Measurements from ENCODE around the gene PLXNA4. TPM values are rescaled to one million over a fixed set of nuclear protein-coding genes. Genes with fewer than 3 reads are reported as not detected.

PLXNA4 gene
- total RNA-seq, 4 donors from 2014 or later = 1.1 to 2.8 (median 1.4) TPM

DNA sequence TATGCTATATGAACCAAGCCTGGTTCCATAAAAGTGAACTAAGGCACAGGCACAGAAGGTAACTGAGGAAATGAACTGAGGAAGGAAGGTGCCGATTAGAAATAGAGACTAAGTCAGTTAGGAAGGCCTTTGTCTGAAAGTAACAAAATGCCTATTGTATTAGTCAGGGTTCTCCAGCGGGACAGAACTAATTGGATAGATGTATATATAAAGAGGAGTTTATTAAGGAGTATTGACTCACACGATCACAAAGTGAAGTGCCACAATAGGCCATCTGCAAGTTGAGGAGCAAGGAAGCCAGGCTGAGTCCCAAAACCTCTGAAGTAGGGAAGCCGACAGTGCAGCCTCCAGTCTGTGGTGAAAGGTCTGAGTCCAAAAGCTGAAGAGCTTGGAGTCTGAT, 13.9 kb upstream of the PLXNA4 start:
- H3K36me3 ChIP-seq = no peaks in the 10 kb centered on the region
- no peak overlapping the region for H3K27ac ChIP-seq
- DNase-seq = no peak
- in situ Hi-C loops (cut with MboI; ENCODE audit: low pct_ligation_motif_present in 1 of 4, low pct_unique_long_range_greater_than_20kb in 1 of 4, low sequenced_read_pairs in 3 of 4) = loop anchor here in 2 of 4 donors (25.0 kb wide), 2 partner anchors 653 to 903 kb away; no protein-coding TSS in a partner anchor
- H3K4me3 ChIP-seq = no peak overlapping the region
- H3K4me1 ChIP-seq = no peaks in the 10 kb centered on the region
- WGBS, 2 donors (ENCODE audit: low coverage in 1 of 2) = 70 to 81% methylated on average over 4 of the region's 4 CpGs
- intact Hi-C loops (cut with DNase I; ENCODE audit: low total_unique reads) = no loop called here
- no peaks in the 10 kb centered on the region for H3K9me3 ChIP-seq
- no peak for TF ChIP-seq POLR2A (IDR thresholded peaks at IDR 0.05)
- TF ChIP-seq, protein P1, sequence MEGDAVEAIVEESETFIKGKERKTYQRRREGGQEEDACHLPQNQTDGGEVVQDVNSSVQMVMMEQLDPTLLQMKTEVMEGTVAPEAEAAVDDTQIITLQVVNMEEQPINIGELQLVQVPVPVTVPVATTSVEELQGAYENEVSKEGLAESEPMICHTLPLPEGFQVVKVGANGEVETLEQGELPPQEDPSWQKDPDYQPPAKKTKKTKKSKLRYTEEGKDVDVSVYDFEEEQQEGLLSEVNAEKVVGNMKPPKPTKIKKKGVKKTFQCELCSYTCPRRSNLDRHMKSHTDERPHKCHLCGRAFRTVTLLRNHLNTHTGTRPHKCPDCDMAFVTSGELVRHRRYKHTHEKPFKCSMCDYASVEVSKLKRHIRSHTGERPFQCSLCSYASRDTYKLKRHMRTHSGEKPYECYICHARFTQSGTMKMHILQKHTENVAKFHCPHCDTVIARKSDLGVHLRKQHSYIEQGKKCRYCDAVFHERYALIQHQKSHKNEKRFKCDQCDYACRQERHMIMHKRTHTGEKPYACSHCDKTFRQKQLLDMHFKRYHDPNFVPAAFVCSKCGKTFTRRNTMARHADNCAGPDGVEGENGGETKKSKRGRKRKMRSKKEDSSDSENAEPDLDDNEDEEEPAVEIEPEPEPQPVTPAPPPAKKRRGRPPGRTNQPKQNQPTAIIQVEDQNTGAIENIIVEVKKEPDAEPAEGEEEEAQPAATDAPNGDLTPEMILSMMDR (IDR thresholded peaks at IDR 0.05) = no peak
- TF ChIP-seq POLR2AphosphoS5 (IDR thresholded peaks at IDR 0.05) = no peak
- no peak for TF ChIP-seq EP300 (IDR thresholded peaks at IDR 0.05; ENCODE audit: low read depth)
- no peaks in the 10 kb centered on the region for H3K27me3 ChIP-seq

DNA sequence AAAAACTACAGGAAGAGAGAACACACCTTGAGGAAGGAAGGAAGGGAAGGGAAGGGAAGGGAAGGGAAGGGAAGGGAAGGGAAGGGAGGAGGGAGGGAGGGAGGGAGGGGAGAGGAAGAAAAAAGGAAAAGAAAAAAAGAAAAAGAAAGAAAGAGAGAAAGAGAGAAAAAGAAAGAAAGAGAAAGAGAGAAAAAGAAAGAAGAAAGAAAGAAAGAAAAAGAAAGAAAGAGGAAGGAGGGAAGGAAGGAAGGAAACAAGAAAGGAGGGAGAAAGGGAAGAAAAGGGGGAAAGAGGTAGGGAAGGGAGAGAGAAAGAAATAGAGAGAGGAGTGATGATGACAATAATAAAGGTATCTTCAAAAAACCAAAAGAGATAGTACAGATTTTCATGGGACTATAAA, 12.3 kb upstream of the PLXNA4 start:
- Histone ChIP-seq H3K9me3 (no peaks in the 10 kb centered on the region), H3K27ac (no peak overlapping the region), H3K4me3 (no peak overlapping the region), H3K27me3 (no peaks in the 10 kb centered on the region), H3K36me3 (no peaks in the 10 kb centered on the region), H3K4me1 (no peaks in the 10 kb centered on the region)
- no peak for DNase-seq
- in situ Hi-C loops (cut with MboI; ENCODE audit: low pct_ligation_motif_present in 1 of 4, low pct_unique_long_range_greater_than_20kb in 1 of 4, low sequenced_read_pairs in 3 of 4) = loop anchor here in 3 of 4 donors (5.0 to 25.0 kb wide), 5 partner anchors 271 to 904 kb away; no protein-coding TSS in a partner anchor
- TF ChIP-seq, protein P1 (IDR thresholded peaks at IDR 0.05) = no peak
- TF ChIP-seq EP300 (IDR thresholded peaks at IDR 0.05; ENCODE audit: low read depth) (no peak), POLR2AphosphoS5 (IDR thresholded peaks at IDR 0.05) (no peak), POLR2A (IDR thresholded peaks at IDR 0.05) (no peak)
- intact Hi-C loops (cut with DNase I; ENCODE audit: low total_unique reads) = loop anchor here (10.0 kb wide), 1 partner anchor 644 kb away; no protein-coding TSS in a partner anchor

DNA sequence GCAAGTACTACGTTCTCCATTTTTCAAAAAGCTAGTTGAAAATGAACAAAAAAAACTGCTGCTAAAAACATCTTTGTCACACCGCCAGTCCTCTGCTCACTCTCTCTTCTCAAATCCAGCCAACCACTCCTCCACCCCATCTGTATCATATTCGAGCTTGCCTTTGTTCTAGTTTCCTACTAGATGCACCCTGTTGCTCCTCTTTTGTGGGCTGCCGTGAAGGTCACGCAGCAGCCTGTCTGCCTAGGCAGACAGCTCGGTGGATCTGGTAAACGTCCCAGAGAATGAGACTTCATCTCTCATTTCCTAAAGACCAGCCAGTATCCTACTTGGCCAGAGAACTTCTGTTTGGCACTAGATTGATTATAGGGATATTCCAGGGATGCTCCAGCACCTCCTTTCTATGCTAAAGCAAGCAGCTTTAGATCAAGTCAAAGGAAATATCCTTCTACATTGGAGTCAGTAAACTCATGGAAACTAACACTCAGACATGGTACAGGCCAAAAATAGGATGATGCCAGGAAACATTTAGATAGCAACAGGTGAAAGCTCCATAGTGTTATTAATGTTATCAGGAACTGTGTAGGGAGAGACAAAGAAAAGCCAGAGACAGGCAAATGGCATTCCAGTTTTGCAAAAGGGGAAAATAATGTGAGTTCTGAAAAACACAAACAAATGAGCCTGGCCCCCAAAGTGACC, 8.7 kb upstream of the PLXNA4 start:
- Histone ChIP-seq H3K36me3 (no peaks in the 10 kb centered on the region), H3K27me3 (no peaks in the 10 kb centered on the region), H3K4me1 (no peaks in the 10 kb centered on the region), H3K9me3 (no peaks in the 10 kb centered on the region), H3K4me3 (no peak overlapping the region), H3K27ac (no peak overlapping the region)
- DNase-seq = no peak
- TF ChIP-seq POLR2AphosphoS5 (IDR thresholded peaks at IDR 0.05) (no peak), EP300 (IDR thresholded peaks at IDR 0.05; ENCODE audit: low read depth) (no peak), POLR2A (IDR thresholded peaks at IDR 0.05) (no peak)
- TF ChIP-seq, protein P1 (IDR thresholded peaks at IDR 0.05) = no peak
- in situ Hi-C loops (cut with MboI; ENCODE audit: low pct_ligation_motif_present in 1 of 4, low pct_unique_long_range_greater_than_20kb in 1 of 4, low sequenced_read_pairs in 3 of 4) = loop anchor here in 3 of 4 donors (5.0 to 25.0 kb wide), 5 partner anchors 268 to 900 kb away; no protein-coding TSS in a partner anchor
- intact Hi-C loops (cut with DNase I; ENCODE audit: low total_unique reads) = loop anchor here (10.0 kb wide), 1 partner anchor 640 kb away; no protein-coding TSS in a partner anchor
- WGBS, 2 donors (ENCODE audit: low coverage in 1 of 2) = 66 to 69% methylated on average over 7 of the region's 7 CpGs

DNA sequence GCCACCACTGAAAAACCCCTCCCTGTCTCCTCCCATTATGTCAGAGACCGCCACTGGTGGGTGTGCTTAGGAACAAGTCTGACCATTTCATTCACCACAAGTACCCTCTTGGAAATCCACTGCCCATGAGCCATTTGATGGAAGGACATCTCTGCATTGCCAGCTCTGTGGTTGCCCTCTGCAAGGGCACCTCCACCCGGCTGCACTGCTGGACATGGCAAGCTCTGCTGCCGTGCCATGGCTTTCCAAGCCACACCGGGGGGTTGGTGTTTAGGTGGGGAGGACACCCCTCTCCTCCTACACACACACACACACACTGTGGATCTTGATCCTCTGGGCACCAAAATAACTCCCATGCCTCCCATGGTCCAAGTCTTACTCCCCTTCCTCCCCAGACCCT, 5.2 kb upstream of the PLXNA4 start:
- no peak overlapping the region for H3K4me3 ChIP-seq
- no peak overlapping the region for H3K27ac ChIP-seq
- in situ Hi-C loops (cut with MboI; ENCODE audit: low pct_ligation_motif_present in 1 of 4, low pct_unique_long_range_greater_than_20kb in 1 of 4, low sequenced_read_pairs in 3 of 4) = loop anchor here in 3 of 4 donors (10.0 to 25.0 kb wide), 4 partner anchors 267 to 897 kb away; no protein-coding TSS in a partner anchor
- WGBS, 2 donors (ENCODE audit: low coverage in 1 of 2) = 88% methylated on average over 4 of the region's 4 CpGs; no CpG with 5 or more reads in 1 of the 2 donors
- no peaks in the 10 kb centered on the region for H3K36me3 ChIP-seq
- TF ChIP-seq, protein P1 (IDR thresholded peaks at IDR 0.05) = no peak
- TF ChIP-seq POLR2AphosphoS5 (IDR thresholded peaks at IDR 0.05) = no peak
- no peak for TF ChIP-seq POLR2A (IDR thresholded peaks at IDR 0.05)
- TF ChIP-seq EP300 (IDR thresholded peaks at IDR 0.05; ENCODE audit: low read depth) = no peak
- intact Hi-C loops (cut with DNase I; ENCODE audit: low total_unique reads) = loop anchor here (2.0 to 10.0 kb wide), 2 partner anchors 263 to 637 kb away; no protein-coding TSS in a partner anchor
- H3K27me3 ChIP-seq = peaks cover 24% of the 10 kb centered on the region
- DNase-seq = no peak
- H3K4me1 ChIP-seq = peaks cover 2 to 9% (median 4%) of the 10 kb centered on the region in 4 donors
- no peaks in the 10 kb centered on the region for H3K9me3 ChIP-seq
